HG02763 (cell line): ENCODE results near the gene DNAH2.

Experiments
- ATAC-seq: cut with Tn5 transposase; IDR thresholded peaks from one replicate; pipeline ENCODE4 v1.9.1; 2021; ENCODE audit warnings: mild to moderate bottlenecking, moderate library complexity; ENCODE audit not compliant: unreplicated experiment

The DNAH2 gene

DNA sequence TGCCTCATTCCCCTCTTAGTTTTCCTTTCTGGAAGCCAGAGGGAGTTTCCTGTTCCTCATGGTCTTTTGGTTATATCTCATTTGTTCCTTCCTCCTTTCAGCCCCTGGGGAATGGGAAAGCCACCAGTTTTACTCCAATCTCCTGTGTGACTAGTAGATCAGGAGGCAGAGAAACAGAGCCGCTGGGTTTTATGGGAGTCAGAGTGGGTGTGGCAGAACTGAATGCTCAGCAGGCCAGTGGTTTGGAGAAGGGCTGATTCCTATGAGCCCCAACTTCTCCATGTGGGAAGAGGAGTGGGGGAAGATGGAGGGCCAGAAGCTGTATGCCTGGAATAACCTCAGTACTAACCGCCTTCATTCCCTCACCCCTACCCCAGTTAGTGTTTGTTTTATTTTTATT is 4.1 kb downstream of the DNAH2 start:
- no peak for ATAC-seq

GRCh38 chr17:7727886-7728285 is 10.3 kb downstream of the DNAH2 start:
- ATAC-seq: no peak

GRCh38 chr17:7729816-7730215 is 12.3 kb downstream of the DNAH2 start:
- ATAC-seq: no peak

- no peak for ATAC-seq
Measured at GRCh38 chr17:7732981-7733539, 15.5 kb downstream of the DNAH2 start.

- no peak for ATAC-seq
Measured at GRCh38 chr17:7737601-7738000, 20.1 kb downstream of the DNAH2 start.

DNA sequence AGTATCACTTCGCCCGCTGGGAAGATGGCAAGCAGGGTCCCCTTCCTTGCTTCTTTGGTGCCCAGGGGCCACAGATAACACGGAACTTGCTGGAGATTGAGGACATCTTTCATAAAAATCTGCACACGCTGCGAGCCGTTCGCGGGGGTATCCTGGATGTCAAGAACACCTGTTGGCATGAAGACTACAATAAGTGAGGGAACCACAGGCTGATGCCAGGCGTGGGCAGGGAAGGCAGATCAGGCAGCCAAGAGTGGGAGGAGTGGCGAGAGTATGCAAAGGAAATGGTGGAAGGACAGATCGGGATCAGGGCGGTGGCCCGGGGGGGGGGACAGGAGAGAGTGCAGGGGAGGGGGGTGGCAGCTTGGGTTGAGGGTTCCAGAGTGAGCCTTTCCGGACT is 22.2 kb downstream of the DNAH2 start:
- ATAC-seq: no peak

DNA sequence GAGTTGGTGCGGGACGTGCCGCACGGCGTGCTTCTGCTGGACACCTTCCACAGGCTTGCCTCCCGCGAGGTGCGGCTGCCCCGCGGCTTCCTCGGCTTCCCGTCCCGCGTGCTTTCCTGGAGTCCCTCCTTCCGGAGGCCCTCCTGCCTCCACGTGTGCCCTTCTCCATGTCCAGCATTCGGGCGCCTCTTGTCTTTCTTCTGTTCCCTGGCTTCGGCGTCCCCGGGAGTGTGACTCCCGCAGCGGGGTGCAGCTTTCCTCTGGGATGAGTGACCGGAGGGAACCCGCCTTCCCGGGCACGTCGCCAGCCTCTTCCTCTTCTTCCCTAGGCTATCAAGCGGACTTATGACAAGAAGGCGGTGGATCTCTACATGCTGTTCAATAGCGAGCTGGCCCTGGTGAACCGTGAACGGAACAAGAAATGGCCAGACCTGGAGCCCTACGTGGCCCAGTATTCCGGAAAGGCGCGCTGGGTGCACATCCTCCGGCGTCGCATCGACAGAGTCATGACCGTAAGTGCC is 23.0 kb downstream of the DNAH2 start:
- ATAC-seq: no peak

DNA sequence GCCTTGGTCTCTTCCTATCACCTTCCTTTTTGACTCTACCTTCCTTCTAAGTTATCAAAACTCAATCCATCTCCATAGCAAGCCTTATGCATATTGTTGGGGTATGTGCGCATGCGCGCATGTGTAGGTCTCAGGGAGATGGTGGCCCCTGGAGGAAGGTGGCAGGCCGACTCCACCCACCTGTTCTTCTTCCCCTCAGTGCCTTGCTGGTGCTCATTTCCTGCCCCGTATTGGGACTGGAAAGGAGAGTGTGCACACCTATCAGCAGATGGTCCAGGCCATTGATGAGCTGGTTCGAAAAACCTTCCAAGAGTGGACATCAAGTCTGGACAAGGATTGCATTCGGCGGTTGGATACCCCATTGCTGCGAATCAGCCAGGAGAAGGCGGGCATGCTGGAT is 25.2 kb downstream of the DNAH2 start:
- ATAC-seq: no peak

DNA sequence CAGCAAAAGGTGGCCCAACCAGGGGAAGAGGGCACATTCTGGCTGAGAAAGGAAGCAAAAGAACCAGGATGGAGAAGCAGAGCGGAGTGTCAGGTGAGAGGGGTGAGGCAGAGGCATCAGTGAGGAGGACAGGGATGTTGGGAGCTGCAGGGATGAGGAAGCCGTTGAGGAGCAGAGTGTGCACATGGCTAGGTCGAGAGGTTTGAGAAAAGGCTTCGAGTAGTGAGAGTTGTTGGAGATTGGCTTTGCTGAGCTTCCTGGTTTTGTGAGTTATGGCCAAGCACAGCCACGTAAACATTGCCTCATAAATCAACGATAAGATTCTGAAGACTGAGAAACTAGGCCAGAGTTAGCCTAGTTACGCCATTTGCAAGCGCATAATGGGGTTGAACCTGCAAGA is 26.9 kb downstream of the DNAH2 start:
- ATAC-seq: no peak

DNA sequence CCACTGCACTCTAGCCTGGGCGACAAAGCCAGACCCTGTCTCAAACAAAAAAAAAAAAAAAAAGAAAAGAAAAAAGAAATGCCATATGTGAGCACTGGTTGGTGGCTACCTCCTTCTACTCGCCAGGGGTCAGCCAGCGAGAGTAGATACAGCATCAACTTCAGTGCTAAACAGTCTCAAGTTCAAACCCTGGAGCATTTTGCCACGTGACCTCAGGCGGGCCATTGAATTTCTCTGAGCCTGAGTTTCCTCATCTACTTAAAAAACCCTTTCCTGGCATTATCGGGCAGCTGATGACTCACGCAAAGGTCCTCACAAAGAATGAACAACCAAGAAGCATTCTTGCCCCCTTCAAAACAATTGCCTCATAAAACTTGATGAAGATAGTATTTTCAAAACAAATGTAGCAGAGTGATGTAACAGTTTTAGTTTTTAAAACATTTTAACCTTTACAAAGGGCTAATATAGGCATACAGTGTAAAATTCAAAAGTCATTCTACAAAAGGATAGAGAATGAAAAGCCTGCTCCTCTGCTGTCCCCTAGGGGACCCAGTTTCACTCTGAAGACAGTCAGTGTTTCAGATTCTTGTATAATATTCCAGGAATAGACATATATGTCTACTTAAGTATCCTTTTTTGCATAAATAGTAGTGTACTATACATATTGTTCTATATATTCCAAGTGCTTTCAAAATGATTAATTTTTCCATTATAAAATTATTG is 28.4 kb downstream of the DNAH2 start:
- ATAC-seq: no peak

- no peak for ATAC-seq
Measured at GRCh38 chr17:7747635-7748071, 30.1 kb downstream of the DNAH2 start.

DNA sequence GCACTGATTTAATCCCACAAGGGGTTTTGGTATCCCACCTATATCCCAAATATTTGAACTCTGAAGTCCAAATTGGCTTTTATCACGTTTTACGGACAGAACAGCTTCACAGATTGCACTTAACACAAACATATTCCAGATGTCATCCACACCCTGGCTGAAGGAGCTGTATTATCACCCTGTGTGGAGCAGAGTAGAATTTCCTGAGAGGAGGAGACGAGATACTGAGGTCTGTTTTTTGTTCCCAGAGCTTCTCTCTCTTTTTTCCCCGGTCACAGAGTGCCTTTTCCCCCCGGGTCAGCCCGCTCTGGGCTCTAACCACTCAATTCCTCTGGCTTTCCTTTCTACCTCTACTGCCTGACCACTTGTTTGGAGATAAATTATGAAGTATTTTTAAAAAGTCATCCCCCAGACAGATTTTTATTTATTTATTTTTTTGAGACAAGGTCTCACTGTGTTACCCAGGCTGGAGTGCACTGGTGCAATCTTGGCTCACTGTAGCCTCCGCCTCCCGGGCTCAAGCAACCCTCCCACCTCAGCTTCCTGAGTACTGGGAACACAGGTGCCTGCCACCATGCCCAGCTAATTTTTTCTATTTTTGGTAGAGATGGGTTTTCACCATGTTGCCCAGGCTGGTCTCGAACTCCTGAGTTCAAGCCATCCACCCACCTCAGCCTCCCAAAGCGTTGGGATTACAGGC is 30.7 kb downstream of the DNAH2 start:
- ATAC-seq: no peak

GRCh38 chr17:7750321-7750821 is 32.8 kb downstream of the DNAH2 start:
- ATAC-seq: no peak

DNA sequence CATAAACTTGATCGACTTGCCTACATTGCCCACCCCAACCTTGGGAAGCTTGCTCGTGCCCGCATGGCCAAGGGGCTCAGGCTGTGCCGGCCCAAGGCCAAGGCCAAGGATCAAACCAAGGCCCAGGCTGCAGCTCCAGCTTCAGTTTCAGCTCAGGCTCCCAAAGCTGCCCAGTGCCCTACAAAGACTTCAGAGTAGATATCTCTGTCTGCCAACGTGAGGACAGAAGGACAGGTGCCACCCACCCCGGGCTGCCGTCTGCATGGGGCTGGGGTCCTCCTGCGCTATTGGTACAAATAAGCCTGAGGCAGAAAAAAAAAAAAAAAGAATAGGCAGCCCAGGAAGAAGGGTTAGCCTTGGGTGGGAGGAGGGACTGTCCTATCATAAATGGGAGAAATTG is 37.1 kb downstream of the DNAH2 start:
- ATAC-seq: no peak

DNA sequence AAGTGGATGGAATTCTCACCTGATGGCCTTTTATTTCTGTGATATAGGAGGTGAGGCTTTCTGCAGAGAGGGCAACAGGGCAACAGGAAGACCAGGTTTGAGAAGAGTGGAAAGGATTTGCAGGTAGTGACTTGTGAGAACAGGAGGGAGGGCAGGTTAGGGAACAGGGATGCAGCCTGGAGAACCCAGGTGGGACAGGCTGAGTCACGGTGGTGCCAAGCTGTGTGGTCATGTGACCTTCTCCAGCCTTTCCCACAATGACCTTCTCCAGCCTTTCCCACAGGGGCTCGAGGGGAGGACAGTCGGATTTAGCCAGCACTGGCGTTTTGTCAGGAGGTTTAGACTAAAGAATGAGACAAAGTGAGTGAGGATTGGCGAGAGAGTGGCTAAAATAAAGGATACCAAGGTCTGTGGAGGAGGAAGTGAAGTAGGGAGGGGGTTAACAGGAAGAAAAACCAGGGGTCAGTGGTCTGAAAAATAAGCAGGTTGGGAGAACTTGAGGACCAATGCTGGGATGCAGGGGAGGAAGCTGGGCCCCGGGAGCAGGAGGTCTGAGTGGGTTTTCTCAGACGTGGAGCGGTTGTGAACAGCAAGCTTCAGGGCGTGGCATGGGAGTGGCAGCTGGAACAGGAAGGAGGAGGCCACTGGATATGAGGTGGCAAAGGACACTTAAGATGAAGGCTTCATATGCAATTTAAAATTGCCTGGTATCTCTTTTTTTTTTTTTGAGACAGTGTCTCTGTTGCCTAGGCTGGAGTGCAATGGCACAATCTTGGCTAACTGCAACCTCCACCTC is 37.7 kb downstream of the DNAH2 start:
- no peak for ATAC-seq

DNA sequence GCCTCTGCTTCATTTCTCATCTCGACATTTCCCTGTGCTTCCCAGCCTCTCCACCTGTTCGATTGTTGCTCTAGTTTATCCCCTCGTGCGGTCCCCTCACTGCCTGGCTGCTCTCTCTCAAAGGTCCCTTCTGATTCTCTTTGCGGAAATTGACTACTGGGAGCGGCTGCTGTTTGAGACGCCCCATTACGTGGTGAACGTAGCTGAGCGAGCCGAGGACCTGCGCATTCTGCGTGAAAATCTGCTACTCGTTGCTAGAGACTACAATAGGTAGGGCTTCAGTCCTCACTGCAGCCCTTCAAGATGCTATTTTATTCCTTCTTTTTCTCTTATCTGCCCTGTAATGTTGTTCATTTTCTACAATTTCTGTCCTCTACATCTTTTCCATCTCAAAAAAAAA is 39.4 kb downstream of the DNAH2 start:
- no peak for ATAC-seq

GRCh38 chr17:7763919-7764318 is 46.4 kb downstream of the DNAH2 start:
- no peak for ATAC-seq

GRCh38 chr17:7767004-7767403 is 49.5 kb downstream of the DNAH2 start:
- no peak for ATAC-seq

DNA sequence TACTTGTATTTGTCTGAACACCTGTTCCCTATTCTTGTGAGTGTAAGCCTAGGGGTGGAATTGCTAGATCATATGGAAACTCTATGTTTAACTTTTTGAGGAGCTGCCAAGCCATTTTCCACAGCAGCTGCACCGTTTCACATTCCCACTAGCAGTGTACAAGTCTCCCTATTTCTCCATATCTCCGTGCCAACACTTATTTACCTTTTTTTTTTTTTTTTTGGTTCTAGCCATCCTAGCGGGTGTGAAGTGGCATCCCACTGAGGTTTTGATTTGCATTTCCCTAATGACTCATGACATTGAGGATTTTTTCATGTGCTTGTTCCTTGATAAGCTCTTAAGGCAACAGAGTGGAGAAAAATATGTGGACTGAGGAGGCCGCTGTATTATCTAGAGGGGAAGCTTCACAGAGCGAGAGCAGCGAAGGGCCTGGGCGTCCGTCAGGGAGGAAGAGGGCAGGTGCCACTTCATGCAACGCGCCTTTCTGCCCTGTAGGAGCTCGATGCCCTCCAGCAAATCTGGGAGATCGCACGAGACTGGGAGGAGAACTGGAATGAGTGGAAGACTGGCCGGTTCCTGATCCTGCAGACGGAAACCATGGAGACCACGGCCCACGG is 50.0 kb downstream of the DNAH2 start:
- no peak for ATAC-seq

DNA sequence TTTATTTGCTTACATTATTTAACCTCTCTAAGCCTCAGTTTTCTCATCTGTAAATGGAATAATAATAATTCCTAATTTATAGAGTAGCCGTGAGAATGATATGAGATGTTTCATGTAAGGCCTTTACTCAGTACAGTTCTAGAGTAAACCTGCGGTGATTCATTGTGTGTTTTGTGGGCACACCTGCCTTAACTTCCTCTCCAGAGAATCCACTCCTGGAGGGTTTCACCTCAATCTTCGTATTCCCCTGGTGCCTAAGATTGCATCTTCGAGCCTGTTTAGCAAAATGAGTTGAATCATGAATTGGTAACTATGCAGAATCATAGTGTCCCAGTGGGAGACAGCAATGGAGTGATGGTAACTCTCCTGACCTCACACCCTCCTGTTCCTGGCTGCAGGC is 52.3 kb downstream of the DNAH2 start:
- ATAC-seq: no peak

DNA sequence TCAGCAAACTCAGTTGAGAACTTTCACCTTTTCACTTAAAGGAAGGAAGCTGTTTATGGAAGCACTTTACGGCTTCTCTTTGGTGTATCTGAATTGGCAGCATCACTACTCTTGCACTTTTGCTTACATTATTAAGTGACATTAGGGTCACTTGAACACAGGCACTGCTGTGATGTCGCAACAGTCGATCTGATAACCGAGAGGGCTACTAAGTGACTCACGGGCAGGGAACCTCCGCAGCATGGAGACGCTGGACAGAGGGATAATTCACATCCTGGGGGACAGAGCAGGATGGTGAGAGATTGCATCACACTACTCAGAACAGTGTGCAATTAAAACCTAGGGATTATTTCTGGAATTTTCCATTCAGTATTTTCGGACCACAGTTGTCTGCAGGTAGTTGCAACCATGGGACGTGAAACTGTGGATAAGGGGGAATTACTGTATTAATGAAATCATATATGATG is 56.5 kb downstream of the DNAH2 start:
- ATAC-seq: no peak
